GM19328 (cell line): ENCODE results near the gene SLC9A9.
"Not testable (repeated sequence)": the region's sequence is repeated elsewhere in the genome, so short reads cannot be mapped to it uniquely, and the experiment has no call there.

Experiments used
- ATAC-seq: cut with Tn5 transposase; IDR thresholded peaks from one replicate; pipeline ENCODE4 v1.9.1; 2021; ENCODE audit warnings: mild to moderate bottlenecking, moderate library complexity; ENCODE audit not compliant: unreplicated experiment

The SLC9A9 gene

DNA sequence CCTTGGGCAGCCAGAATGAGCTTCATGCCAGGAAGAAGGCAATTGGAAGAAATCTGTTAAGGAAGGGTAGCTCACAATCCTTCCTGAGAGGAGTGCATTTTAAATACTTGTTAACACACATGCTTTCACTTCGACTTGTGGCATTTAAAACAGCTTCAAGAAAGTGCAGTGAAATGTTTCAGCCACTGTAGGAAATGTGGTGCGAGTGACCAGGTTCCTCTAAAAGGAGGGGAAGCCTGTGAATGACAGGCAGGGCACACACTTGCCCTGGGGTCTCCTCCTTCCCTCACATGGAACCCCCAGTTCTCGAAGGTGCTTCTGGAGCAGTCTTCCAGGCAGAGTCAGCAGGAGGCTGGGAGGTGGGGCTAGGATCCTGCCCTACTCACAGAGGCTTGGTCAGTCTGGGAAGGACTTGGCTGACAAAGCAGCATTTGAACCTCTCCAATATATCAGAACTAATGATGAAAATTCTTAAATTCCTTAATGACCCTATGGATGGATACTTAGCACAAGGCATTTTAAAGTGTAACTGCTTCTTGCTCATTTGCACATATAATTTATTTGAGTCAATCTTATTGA is 370.1 kb downstream of the SLC9A9 start:
- ATAC-seq: no peak

GRCh38 chr3:143476965-143477640 is 371.2 kb downstream of the SLC9A9 start:
- ATAC-seq: no peak

DNA sequence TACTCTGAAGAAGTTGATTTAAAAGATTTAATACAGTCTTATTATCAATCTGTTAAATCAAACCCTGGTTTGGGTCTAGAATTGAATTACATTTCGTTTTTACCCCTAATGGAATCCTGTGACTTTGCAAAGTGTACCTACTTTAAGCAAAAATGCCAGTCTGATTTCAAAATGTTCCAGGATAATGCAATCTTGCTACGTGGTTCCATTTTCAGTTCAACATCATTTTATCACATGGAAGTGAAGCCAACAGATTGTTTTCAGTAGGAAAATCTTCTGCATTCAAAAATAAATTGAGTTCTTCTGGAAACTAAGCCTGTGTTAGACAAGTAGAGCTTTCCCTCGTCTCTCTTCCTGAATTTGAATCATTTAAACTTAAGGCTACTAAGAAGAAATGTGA is 372.3 kb downstream of the SLC9A9 start:
- no peak for ATAC-seq

DNA sequence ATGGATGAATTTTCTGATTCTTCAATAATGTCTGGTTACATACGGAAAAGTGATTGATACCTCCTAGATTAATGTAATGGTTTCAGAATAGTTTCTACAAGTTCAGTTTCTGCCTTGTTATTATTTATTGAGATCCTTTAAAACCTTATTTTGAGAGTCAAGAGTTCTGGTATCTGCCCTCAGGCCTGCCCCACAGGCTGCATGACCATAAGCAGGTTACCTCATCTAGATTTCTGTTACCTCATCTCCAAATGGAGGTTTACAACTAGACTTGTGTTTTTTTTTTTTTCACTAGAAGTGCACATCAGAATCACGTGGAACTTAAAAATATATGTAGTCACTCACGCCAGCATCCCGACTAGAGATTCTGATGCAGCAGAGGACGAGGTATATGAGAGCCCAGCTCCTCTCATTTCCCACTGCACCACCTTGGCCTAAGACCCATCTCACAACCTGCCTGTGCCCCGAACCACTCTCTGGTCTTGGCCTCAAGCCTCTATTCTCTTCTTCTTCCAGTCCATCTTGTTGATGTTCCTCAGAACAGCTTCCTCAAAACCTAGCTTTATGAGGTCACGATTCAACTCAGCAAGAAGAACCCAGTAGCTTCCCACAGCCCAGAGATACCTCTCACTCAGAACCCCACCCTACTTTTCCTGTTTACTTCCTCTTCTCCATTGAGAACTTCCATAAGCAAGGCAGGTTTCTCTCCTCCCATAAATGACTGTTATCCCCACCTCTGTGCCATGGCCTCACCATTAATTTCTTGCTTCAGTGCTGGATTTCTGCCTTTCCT is 375.3 kb downstream of the SLC9A9 start:
- no peak for ATAC-seq

- no peak for ATAC-seq
These were observed 376.6 kb downstream of the SLC9A9 start for GRCh38 chr3:143471705-143472104.

- no peak for ATAC-seq
These were observed 379.1 kb downstream of the SLC9A9 start for GRCh38 chr3:143469159-143469558.

DNA sequence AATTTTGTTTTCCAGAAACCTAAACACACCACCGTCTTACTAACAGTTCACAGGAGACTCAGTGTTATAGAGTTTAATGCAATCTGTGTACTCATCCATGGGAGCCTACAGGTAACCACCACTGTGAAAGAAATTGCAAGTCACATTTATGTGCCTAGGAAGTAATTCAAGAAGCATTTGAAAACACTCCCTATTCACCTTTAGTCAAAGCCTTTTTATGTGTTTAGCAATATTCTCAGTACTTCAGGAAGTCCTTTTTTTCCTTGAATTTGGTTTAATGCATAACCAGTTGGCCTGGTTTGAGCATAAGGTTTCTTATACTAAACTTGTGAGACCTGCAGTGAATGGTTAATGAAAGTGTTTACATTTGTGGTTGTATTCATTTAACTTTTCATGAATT is 382.6 kb downstream of the SLC9A9 start:
- no peak for ATAC-seq

GRCh38 chr3:143464850-143465249 is 383.4 kb downstream of the SLC9A9 start:
- no peak for ATAC-seq

- no peak for ATAC-seq
These were observed 392.8 kb downstream of the SLC9A9 start for GRCh38 chr3:143455480-143455879.

- ATAC-seq: no peak
These were observed 397.6 kb downstream of the SLC9A9 start for GRCh38 chr3:143450632-143451031.

DNA sequence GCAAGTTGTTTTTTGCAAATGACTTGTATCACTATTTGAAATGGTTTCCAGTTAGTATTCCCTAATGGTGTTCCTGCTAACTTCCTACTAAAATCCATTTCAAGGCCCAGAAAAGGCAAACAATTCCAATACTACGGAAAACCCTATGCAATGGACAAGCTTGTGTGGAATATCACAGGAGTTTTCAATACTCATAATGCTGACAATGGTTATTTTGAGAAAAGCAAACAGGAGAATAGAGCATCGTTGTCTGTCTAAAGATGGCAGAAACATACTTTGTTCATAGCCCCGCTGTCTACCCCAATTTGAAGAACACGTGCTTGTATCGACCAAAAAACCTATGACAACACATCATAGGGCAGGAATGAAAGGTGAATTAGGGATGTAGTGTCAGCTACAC is 400.8 kb downstream of the SLC9A9 start:
- no peak for ATAC-seq

DNA sequence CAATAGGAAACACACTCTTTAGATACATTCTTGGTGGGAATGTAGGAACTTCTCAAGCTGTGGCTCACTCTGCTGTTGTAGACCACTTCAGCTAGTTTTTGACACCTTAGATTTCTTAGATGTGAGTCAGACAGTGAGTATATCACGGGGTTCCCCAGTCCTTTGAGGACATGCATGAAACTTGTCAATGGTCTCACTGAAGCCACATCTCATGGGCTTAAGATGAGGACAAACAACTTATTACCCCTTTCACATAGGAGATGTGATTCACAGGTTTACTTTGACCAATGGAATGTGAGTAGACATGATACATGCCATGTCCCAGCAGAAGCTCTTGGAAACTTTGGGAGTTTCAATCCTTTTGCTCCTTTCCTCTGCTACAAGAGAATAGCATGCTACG is 403.1 kb downstream of the SLC9A9 start:
- no peak for ATAC-seq

DNA sequence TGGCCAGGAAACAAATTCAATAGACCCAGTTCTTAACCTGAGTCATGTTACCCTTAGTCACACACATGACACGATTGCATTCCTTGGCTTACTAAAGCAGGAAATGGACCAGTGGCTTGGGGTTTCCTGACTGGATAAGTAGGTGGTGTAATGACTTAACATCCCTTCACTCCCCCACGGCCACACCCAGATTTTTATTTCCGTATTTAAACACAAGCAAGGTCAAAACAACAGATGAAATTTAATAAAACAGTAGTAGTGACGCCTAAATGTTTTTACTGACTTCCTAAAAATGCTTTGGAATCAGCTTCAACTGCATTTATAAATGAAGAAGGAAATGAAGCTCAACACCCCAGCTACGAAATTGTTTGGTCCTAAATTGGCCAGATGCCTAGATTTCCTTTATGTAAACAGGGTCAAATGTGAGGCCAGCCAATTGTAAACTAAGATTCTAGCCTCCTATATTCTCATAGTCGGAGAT is 404.4 kb downstream of the SLC9A9 start:
- ATAC-seq: no peak

DNA sequence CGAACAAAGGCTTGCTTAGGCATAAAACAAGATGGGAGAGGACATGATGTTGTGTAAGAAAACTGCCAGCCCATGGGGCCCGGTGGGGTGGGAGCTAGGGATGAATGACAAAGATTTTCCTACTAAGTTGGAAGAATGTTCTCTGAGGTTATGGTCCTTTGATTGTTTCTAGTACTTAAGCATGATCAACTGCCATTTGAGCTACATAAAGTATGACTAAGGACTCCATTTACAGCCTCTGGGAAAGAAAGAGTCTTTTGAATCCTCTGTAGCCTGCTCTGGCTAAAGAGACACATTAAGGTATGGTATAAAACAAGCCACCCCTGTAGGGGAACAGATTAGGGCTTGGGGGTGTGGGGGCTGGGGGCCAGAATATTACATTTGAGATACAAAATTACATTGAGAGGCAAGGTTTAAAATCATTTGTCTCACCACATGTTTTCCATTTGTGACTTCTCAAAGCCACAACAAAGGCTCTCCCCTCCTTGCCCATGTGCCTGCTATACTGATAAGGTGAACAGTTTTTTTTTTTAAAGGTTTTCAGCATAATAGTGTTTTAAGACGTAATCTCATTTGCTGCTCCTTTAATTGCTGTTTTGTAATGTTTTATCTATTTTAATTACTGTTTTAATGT is 405.3 kb downstream of the SLC9A9 start:
- ATAC-seq: no peak

DNA sequence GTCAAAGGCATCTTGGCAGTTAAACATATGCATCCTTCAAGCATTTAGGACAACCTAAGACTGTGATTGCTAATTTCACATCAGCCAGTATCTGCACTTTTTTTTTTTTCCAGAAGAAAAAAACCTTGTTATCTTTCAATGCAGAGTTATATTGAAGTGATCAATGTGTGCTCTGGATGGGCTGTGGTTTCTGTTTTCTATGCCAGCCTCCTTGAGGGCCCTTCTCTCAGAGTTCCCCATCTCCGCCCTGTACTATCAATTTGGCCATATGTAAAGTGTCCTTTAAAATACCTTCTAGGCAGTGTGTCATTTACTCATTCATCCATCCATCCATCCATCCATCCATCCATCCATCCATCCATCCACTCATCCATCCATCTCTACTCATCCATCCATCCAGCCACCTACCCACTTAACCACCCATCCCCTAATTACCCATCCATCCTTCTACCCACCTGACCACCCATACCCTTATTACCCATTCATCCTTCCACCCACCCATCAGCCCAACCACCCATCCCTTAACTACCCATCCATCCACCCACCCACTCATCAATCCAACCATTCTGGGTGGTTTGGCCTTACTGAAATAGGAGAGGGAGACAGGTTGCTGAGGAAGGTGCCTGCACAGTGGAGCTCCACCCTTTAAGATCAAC is 406.6 kb downstream of the SLC9A9 start:
- ATAC-seq: no peak

- no peak for ATAC-seq
These were observed 408.5 kb downstream of the SLC9A9 start for GRCh38 chr3:143439817-143440216.

DNA sequence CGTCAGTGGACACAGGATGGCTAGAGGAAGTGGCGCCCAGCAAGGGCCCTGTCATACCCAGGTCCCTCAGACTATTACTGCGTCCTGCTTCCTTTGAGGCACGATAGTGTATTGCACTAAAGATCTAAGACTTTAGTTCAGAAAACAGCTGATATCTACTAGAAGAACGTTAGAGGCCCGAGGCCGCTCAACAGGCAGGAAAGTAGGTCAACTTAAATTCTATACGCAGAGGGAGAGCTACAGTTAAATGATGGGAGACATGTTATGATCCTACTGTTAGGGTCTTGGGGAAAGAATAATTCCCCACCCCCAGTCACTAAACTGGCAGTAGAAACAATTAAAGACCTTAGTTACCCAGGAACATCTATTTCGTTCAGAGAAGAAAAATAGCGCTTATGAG is 410.9 kb downstream of the SLC9A9 start:
- no peak for ATAC-seq

DNA sequence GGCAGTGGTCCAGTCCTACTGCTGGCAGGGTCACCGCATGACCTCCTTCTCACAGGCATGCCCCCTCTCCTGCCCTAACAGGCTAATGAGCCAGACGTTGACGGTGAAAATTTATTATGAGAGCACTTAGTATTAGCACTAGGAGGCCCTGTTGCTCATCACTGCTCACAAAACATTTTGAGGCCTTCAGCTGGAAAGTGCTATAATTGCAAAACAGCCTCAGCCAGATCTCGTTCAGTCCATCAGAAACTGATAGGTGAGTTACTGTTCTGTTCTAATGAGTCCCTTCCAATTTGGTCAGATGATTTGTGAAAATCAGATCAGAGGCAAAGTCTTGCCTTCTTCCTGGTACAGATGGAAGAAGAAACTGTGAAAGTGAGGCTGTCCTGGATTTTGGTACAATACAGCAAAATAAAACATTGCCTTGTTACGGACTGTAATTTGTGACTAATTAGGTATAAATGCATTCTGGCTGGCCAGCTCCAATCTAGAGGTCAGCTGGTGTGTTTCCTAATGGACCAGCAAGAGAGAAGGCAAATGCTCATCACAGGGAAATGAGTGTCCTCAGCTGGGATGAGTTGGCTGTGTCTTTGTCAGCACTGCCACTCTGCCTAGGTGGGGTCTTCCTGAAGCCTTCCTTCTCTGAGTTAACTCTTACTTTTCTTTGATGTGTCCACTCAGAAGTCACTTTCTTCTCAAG is 411.9 kb downstream of the SLC9A9 start:
- no peak for ATAC-seq

DNA sequence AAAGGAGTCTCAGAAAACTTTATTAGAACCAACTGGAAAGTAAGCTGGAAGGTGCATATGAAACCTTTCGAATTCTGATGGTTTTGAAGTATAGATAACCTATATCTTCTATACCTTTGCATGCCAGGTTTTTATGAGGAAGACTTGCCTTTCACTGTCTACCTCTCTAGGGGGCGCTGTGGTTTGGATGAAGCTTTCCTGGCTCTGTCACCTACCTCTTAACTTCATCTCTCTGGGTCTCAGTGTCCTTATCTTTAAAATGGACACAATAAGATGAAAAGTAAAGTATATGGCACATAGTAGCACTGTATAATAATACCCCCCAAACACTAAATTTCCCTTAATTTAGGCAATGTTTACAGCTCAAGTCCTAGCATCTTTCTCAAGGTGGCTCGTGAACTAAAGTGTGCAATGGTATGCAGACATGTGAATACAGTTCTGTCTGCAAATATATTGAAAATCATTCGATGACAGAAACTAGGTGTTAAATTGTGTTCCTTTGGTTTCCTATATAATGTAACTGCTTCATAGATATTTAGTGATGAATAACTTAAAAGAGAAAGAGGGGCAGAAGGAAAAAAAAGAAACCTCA is 414.4 kb downstream of the SLC9A9 start:
- no peak for ATAC-seq

- not testable (repeated sequence) for ATAC-seq
These were observed 417.0 kb downstream of the SLC9A9 start for GRCh38 chr3:143431298-143431697.
